Left kidney (tissue), 2 donors: ENCODE measurements around the gene ACOX1. TPM values are rescaled to one million over a fixed set of nuclear protein-coding genes. Genes with fewer than 3 reads are reported as not detected.
"Not testable (repeated sequence)": the region's sequence is repeated elsewhere in the genome, so short reads cannot be mapped to it uniquely, and the experiment has no call there.

Source experiments
- DNase-seq: peaks from one replicate; pipeline ENCODE4 v3.0.0-alpha.2; 2013
- polyA plus RNA-seq: library from polyadenylated mRNA; unstranded; fragments of 120-200 nt; gene quantifications from one replicate; pipeline ENCODE4 v1.2.1, GENCODE V29; 2013; ENCODE audit not compliant: insufficient read length

The ACOX1 gene
- polyA plus RNA-seq, 1 donor: 39.0 TPM

GRCh38 chr17:75981019-75981615 is 2.2 kb upstream of the ACOX1 start:
- DNase-seq: no peak

- DNase-seq: no peak
These were observed 1.4 kb upstream of the ACOX1 start for GRCh38 chr17:75980188-75981018.

GRCh38 chr17:75979705-75980187 is 780 bp upstream of the ACOX1 start:
- DNase-seq: no peak

GRCh38 chr17:75976175-75976848 is 2.7 kb downstream of the ACOX1 start:
- no peak for DNase-seq

GRCh38 chr17:75975757-75976174 is 3.2 kb downstream of the ACOX1 start:
- no peak for DNase-seq

- not testable (repeated sequence) for DNase-seq
These were observed 3.8 kb downstream of the ACOX1 start for GRCh38 chr17:75975187-75975586.

GRCh38 chr17:75970626-75971025 is 8.3 kb downstream of the ACOX1 start:
- DNase-seq: no peak

GRCh38 chr17:75970011-75970523 is 8.9 kb downstream of the ACOX1 start:
- DNase-seq: no peak

- not testable (repeated sequence) for DNase-seq
These were observed 9.9 kb downstream of the ACOX1 start for GRCh38 chr17:75969044-75969443.

- DNase-seq: no peak
These were observed 13.5 kb downstream of the ACOX1 start for GRCh38 chr17:75965468-75965867.

- DNase-seq: no peak
These were observed 19.0 kb downstream of the ACOX1 start for GRCh38 chr17:75959839-75960511.

GRCh38 chr17:75959051-75959838 is 19.7 kb downstream of the ACOX1 start:
- no peak for DNase-seq

- no peak for DNase-seq
These were observed 28.0 kb downstream of the ACOX1 start for GRCh38 chr17:75950855-75951554.

- no peak for DNase-seq
These were observed 28.5 kb downstream of the ACOX1 start for GRCh38 chr17:75950421-75950820.

- no peak for DNase-seq
These were observed 33.8 kb downstream of the ACOX1 start for GRCh38 chr17:75945211-75945610.

GRCh38 chr17:75943491-75943890 is 35.5 kb downstream of the ACOX1 start:
- DNase-seq: no peak

GRCh38 chr17:75942473-75942872 is 36.5 kb downstream of the ACOX1 start:
- no peak for DNase-seq

- DNase-seq: no peak
These were observed 37.5 kb downstream of the ACOX1 start for GRCh38 chr17:75941442-75941819.

GRCh38 chr17:75940727-75941441 is 38.1 kb downstream of the ACOX1 start, which contains the start of gene FBF1:
Gene FBF1 (minus strand): TSS chr17:75941042. CDS start chr17:75938149, 2,893 bp downstream.
- peak; percentile 91 for DNase-seq

GRCh38 chr17:75937652-75938051 is 41.3 kb downstream of the ACOX1 start:
- no peak for DNase-seq
